Adrenal gland (tissue), 5 donors: ENCODE data around the gene VMAC.

Source experiments
- POLR2A ChIP-seq, 2 donors: fragments of 450-650 bp; IDR thresholded peaks; one replicate each; pipeline ENCODE4 v1.6.1; 2017; ENCODE audit warnings: antibody characterized with exemption in 2 of 2, mild to moderate bottlenecking in 2 of 2, moderate library complexity in 1 of 2
- TF ChIP-seq, protein P1 (sequence below), 6 experiments: fragments of 450-650 bp in 4 of 6; fragments of 200-600 bp in 2 of 6; sonication (generic) in 1 of 6; IDR thresholded peaks; 1 replicate in 5 of 6; 2 replicates in 1 of 6; pipeline versions ENCODE4 v1.5.1 to v1.8.0; 2016 to 2021; ENCODE audit warnings: antibody characterized with exemption in 6 of 6, mild to moderate bottlenecking in 2 of 6, moderate library complexity in 1 of 6
- donor health status: DM: no; HTN: no; CAD: no.

DNA sequence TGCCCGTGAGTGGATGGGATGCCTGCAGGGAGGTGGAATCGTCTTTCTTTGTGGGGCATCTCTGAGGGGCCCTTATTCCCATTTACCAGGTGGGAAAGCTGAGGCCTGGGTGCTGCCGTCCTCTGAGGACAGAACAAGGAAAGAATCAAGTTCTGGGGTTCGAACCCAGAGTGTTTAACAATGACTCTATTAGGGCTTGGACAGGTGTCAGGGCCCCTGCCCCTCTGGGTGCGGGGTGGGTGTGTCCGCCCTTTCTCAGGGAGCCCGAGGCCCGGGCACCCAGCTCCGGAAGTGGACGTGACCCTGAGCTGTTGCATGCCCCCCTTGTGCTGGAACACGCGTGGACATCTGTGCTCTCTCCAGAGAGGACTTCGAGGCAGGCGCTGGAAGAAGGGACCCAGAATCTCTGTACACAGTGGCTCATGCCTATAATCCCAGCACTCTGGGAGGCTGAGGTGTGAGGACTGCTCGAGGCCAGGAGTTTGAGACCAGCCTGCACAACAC is 11.8 kb upstream of the VMAC start:
- TF ChIP-seq, protein P1, sequence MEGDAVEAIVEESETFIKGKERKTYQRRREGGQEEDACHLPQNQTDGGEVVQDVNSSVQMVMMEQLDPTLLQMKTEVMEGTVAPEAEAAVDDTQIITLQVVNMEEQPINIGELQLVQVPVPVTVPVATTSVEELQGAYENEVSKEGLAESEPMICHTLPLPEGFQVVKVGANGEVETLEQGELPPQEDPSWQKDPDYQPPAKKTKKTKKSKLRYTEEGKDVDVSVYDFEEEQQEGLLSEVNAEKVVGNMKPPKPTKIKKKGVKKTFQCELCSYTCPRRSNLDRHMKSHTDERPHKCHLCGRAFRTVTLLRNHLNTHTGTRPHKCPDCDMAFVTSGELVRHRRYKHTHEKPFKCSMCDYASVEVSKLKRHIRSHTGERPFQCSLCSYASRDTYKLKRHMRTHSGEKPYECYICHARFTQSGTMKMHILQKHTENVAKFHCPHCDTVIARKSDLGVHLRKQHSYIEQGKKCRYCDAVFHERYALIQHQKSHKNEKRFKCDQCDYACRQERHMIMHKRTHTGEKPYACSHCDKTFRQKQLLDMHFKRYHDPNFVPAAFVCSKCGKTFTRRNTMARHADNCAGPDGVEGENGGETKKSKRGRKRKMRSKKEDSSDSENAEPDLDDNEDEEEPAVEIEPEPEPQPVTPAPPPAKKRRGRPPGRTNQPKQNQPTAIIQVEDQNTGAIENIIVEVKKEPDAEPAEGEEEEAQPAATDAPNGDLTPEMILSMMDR (IDR thresholded peaks at IDR 0.05), result no peak
- no peak for TF ChIP-seq POLR2A (IDR thresholded peaks at IDR 0.05)
